ENCODE measurements around the gene HMGB2.

- TF ChIP-seq CTCF (IDR thresholded peaks at IDR 0.05) (no peak), POLR2A (IDR thresholded peaks at IDR 0.05) (no peak)
Observed at GRCh38 chr4:173381610-173382009, 47.5 kb upstream of the HMGB2 start.
